GOT3 (cell line): Measurements from ENCODE around the gene COLQ.
"Not testable (repeated sequence)": the region's sequence is repeated elsewhere in the genome, so short reads cannot be mapped to it uniquely, and the experiment has no call there.

Experiments used
- DNase-seq: peaks from one replicate; lab custom pipeline; 2025; ENCODE audit warnings: mixed read lengths; lab: John Stamatoyannopoulos, UW

COLQ gene

DNA sequence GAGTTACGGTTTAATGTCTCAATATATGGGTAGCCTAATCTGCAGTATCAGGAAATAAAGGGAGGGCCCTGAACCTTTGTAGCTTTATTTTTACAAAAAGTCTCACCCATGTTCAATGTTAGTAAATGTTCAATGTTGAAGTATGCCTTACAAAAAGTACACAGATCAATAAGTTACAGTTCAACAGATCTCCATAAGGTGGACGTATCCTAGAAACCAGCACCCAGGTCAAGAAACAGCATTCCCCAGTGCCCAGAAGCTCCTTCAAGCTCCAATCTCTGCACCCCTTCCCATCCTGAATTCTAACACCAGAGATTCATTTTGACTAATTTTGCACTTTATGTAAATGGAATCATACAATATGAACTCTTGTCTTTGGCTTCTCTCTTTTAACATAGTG is 31.3 kb downstream of the COLQ start:
- DNase-seq: no peak

DNA sequence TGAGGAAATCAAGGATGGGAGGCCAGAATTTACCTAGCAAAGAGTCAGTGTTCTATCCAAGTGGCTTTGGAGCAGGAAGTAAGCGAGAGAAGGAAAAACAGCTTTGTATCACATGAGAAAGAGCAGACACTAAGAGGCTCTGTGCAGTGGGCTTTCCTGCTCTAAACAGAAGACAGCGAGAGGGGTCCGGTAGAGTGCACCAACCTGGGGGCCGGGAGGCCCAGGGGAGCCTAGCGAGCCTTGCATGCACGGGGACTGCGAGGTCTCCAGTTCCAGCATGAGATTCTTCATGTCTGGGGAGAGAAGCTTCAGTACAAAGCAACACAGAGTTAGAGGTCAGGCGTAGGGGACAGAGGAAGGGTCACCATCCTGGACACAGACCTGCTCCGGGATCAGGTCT is 33.5 kb downstream of the COLQ start:
- DNase-seq: no peak

DNA sequence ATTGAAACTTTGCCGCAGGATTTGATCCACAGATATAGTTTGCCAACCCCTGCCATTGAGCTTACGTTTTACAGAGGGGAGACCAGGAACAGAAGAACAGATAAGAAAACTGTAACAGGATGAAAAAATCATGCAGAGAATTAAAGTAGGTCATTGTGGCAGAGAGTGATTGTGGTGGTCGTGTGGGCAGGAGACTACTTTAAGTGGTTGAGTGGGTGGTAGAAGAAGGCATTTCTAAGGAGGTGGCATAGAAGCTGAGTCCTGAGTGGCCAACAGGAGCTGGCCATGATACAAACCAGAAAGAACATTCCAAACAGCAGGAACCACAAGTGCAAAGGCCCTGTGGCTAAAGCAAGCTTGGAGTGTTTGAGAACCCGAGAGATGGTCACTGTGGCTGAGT is 34.5 kb downstream of the COLQ start:
- DNase-seq: no peak

DNA sequence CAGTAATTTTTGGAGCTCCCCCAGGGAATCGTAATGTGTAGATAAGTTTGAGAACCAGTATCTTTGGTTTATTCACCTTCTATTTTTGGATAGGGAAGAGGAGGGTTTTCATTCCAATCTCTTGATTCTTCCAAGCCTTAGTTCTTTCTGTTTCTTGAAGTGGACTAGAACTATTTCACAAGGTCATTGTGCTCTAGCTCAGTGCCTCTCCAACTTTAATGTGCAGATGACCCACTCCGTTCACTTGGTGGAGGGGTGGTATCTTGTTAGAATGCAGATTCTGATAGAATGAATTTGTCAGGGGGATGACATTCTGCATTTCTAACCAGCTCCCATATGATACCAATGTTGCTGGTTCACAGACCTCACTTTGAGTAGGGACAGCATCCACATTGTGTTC is 35.5 kb downstream of the COLQ start:
- no peak for DNase-seq

DNA sequence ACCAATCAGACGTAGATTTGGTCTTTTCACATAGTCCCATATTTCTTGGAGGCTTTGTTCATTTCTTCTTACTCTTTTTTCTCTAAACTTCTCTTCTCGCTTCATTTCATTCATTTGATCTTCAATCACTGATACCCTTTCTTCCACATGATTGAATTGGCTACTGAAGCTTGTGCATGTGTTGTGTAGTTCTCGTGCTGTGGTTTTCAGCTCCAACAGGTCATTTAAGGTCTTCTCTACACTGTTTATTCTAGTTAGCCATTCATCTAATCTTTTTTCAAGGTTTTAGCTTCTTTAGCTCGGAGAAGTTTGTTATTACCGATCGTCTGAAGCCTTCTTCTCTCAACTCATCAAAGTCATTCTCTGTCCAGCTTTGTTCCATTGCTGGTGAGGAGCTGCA is 37.0 kb downstream of the COLQ start:
- not testable (repeated sequence) for DNase-seq

DNA sequence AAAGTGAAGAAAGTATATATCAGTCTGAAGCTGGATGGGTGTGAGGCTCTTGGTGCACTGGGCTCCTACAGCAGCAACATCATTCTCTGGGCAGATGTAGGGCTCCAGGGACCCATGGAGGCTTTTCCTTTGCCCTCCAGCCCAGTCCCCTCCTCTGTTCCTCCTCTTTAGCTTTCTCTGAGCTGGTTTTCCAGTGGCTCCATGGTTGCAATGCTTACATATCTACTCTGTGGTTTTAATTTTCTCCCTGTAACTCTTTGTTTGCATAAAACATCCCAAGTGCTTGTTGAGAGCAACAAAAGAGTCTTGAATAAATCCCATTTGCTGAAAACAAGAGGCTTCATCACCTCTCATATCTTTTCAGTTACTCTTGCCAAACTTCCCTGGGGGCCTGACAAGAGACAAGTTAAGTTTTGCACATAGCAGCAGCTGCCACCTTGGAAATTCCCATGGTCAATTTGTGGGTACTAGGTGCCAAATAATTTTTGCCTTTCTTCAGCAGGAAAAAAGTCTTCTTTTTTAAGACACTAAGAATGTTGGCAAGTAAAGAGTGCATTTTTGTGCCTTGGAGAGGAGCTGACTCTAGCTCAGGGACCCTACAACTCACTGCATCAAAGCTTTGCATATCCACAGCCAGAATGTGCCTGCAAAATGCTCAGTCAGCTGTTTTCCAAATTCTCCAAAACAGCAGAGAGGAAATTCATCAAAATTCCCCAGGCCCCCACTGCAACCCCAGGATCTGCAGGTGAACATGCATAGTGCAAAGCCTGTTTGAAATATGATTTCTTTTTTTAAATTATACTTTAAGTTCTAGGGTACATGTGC is 41.9 kb downstream of the COLQ start:
- DNase-seq: no peak

DNA sequence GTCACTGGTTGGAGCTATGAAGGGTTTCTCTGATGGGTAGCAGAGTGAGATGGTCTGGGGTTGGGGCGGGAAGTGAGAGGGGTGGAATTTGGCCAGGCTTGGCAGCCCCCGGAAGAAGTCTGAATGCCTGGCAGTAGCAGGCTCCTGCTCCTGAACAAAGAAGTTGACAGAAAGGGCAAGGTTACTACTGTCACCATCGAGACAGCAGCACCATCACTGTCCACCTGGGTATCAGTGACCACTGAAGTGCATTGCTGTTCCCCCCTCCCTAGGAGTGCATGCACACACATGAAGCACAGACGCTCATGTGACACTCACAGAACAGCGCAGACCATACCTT is 42.9 kb downstream of the COLQ start:
- no peak for DNase-seq

DNA sequence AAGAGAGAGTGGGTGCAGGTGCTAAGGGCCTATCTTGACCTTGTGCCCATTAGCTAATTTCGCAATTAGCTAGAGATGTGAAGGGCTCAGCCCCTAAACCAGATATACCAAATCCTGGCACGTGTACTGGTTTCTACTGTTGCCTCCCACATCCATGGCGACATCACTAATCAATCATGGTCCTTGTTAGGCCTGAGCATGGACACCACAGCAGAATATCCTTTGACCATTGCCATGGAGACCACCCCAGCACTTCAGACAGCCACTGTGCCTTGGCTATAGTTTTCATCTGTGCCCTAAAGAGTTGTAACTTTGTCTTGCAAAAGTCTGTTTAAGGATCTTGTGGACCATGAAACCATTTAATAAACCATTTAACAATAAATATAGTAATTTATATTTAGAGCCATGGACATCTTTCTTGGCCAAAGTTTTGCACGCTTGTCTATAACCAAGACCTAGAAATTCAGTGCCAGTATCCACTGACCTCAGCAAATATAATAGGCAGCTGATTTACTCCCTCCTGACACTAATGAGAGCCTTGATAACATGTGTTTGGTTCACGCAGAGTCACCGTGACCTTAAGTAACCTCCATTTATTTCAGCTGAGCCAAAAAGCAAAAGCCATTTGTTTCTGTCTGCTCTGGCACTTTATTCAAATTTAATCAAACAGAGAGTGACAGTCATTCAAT is 43.4 kb downstream of the COLQ start:
- no peak for DNase-seq

DNA sequence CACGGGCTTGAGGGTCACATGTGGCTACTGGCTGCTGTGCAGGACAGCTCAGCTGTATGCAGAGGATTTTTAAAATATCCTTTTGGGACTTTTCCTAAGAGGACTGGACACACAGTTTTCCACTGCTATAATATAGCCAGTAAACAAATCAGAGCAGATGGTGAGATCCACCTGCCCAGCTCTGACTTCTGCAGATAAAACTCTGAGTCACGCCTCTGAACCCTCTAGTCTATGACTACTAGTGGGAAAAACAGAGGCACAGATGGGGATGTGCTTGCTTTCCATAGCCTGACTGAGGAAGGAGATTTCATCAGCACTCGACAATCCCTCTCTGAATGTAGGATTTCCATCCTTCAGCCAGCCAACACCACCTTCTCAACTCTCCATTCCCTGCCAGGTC is 45.1 kb downstream of the COLQ start:
- DNase-seq: no peak

DNA sequence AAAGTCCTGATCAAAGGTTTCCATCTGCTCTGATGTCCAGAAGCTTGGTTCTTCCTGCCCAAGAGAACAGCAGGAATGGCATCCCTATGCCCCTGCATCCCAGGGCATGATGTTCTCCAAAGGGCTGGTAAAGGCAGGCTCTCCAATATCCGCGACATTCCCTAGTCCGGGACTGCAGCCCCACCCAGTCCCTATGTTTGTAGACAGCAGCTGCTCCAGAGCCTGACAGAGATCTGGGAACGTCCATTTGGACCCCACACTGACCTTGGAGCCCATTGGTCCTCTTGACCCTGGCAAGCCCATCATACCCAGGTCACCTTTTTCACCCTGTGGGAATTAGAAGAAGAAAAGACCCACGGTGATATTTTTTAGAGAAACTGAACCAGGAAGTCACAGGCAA is 46.3 kb downstream of the COLQ start:
- DNase-seq: no peak

DNA sequence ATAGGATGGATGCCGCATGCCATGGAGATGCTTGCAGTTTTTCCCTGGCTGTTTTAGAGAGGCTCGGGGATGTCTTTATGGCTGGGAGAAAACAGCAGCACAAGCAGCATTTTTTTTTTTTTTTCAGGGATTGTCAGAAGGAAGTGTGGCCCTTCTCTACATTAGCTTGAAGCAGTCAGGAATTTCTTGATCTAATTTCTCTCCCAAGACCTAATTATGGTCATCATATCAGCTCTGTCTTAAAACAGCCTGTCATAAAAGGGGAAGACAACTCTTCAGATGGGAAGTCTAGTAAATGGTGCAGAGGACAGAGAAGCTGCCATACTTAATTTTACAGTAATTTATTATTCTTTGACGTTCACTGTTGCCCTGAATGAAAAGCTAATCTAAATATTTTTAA is 49.6 kb downstream of the COLQ start:
- DNase-seq: no peak

DNA sequence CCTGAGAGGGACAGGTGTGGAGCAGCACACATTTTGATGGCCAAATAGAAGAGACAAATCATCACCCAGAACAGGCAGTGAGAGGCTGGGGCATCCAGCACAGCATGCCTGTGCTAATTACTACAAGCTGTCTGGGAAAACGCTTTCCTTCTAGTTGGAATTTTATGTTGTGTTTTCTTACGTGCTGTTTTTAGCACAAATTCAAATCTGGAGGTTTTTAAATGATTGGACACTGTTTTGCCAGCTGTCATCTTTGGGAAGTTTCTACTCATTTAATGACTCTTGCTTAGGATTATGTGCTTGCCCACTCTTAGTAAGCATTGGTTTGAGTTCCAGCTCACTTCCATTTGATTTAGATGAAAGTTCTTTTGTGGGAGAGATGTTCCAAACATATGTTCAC is 50.7 kb downstream of the COLQ start:
- no peak for DNase-seq

DNA sequence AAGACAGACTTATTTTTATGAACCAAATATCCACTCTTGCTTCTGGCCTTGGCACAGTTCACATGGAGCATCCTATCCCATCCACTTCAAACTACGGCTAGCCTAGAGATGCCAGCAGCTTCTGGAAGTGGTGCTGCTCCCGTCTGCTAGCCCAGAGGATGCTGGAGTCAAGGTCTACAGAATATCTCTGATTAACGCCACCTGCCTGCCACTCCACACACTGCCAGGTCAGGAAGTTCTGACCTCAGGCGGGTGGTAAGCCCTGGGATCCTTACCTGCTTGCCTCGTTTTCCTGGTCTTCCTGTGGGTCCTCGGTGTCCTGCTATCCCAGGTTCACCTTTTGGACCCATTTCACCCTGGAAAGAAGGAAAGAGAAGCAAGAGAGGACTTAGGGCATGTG is 51.2 kb downstream of the COLQ start:
- DNase-seq: no peak

DNA sequence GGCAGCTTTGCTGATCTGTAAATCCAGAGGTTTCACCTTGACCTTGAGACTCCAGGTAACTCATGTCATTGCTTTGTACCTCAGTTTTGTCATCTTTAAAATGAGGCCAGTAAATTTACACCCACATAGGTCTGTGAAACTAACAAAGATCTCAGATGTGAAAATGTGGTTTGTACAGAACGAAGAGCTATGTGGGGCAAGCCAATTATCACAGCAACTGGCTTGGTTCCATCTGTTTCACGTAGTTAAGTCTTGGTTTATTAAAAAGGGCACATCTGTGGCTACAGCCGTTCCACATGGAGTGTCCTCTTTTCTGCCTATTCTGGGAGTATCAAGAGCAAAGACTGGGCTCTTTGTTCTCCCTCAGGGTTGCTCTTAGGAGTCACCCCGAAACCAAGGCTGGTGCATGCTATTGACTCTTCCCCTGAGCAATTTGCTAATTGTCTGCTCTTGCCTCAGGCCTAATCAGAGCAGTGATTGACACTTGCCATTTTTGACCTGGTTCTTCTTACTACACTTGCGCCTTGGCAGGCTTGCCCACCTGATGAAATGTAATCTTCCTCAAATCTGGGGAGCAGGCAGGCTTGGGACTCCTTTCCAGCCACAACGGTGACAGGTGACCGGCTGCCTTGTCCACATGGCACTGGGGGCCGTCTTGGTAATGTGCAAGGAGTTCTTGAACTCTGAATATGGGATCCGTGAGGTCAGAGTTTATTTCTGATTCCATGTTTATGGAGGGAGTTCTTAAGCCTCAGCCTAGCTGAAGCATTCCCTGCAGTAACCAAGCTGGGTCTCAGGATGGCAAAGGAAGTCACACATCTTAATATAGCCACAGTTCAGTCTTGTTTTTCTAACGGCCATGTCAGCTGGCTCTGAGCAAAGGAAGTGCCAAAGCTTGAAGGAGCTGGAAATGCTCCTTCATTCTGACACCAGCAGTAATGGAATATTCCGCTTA is 54.0 kb downstream of the COLQ start:
- DNase-seq: no peak

DNA sequence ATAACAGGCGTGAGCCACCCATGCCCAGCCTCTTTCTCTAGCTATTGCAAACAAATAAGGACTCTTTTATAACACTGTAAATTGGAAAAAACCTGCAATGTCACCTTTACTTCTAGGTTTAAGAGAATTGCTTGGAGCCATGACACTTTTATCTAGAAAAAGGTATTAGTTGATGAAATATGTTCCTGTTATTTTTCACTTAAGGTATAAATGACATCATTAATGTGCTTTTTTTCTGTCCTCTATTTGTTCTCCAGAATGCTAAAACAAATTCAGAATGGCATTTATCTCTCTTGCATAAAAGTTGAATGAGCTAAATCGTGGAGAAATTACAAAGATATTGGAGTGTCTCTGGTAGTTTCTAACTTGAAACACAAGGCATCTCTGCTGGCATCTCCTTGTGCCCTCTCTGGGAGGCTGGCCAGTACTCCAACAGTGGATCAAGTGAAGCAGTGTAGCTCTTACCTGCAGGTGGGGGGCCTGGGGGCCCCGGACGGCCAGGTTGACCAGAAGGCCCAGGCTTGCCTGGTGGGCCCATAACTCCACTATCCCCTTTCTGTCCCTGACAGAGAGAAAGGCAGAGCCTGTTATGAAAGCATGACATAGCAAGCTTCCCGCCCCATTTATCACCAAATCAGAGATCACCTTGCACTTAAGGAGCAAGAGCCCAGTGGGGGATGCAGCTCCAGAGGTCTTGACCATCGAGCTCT is 55.5 kb downstream of the COLQ start:
- DNase-seq: no peak

DNA sequence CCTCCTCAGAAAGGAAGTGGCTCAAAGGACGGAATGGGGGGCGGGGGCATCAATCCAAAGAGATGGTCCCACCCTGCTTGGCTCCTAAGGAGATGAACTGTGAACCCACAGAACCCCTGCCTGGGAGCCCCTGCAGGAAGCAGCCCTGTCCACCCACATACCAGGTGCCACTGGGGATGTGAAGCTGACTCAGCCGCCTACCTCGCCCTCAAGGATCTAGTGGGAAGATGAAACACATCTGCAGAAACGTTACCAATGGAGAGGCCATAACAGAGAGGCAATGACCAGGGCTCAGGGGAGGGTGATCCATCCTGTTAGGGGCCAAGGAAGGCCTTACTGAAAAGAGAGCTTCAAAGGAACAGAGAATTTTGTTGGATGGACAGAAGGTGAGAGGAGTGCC is 59.1 kb downstream of the COLQ start:
- no peak for DNase-seq

DNA sequence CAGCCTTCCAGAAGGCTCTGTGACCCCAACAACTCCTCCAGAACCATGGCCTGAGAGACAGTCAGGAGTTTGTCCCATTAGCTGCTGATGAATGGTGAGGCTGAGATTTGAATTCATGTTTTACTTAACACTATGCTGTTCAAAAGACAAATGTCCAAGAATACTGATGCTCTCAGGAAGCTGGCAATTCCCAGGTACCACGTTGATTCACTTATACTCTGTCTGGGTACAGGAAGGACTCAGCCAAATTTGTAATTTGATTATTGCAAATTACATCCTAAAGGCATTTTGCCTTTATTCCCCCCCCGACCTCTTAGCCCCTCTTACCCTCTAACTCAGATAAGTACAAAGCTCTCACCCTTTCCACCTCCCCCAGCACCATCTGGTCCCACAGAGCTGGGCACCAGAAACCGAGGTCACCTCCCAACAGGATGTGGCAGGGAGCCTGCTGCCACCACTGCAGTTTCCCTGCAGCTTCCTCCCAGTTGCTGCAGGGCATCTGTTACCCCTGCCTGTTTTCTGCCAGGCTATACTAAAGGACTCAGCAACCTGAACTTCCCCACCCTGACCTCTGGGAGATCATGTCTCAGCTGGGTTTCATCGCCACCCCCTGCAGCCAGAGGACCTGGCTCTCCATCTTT is 60.5 kb downstream of the COLQ start:
- DNase-seq: no peak

DNA sequence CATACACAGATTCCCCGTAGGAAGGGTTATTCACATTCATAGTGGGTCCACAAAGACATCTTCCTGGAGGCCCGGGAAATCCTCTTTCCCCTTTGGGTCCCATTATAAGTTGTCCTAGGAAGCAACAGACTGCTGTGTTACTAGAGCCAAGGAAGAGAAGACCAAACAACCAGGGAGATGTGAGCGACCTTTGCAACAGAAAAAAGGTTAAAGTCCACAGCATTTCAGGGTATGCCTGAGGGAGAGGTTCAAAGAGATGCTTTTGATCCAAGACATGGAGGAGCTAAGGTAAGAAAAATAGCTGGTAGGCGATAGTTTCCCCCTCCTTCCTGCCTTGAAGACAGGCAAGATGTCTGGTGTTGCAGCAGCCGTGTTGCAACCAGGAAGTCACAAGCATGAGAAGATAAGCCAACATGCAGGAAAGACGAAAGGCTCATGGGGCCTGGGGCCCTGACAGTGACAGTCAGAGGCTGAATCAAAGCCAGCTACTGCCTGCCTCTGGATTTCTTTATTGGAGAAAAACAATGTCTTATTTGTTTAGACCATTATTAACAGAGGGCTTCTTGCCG is 63.2 kb downstream of the COLQ start:
- DNase-seq: no peak

DNA sequence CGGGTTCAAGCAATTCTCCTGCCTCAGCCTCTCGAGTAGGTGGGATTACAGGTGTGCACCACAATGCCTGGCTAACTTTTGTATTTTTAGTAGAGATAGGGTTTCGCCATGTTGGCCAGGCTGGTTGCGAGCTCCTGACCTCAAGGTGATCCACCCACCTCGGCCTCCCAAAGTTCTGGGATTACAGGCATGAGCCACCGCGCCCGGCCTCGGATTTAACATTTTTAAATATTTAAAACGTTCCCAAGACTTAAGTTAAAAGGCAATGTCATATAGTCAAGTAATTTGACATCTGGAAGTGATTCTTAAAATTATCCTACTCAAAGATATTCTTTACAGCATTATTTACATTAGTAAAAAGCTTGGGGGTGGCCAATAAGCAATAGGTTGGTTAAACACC is 64.6 kb downstream of the COLQ start:
- not testable (repeated sequence) for DNase-seq

DNA sequence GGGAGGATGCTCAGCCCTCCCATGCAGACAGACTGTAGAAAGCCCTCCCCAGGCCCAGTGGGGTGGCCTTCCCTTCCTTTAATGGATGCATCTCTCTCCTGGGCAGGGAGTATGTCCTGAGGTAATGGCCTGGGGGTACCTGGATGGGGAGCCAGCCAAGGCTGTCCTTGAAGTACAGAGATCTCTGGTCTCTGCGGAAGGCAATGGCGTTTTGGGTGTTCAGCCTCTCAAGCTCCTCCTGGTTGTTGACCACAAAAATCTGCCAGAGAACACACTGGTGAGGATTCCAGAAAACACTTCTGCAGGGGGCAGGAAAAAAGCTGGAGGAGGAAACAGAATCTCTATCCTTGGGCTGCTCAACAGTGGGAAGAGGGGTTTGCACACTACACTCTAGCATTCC is 65.2 kb downstream of the COLQ start:
- no peak for DNase-seq

DNA sequence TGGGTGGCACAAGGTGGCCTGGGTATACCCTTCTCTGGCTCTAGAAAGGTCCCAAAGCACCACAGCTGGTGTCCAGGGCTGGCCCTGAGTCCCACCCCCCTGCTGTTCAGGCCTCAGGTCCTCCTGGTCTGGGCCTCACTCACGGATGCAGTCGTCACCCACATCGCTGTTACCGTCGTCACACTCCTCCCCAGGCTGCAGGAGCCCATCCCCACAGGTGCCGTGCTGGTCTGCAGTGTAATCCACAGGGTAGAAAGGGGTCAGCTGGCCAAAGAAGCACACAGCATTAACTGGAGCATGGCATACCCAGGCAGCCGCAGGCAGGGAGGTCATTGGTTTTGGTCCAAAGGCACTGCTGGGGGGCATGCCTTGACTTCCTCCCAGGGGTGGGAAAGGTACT is 65.8 kb downstream of the COLQ start:
- DNase-seq: no peak
